ENCODE data around the gene EWSR1.
"Not testable (repeated sequence)": the region's sequence is repeated elsewhere in the genome, so short reads cannot be mapped to it uniquely, and the experiment has no call there.

Gene EWSR1

GRCh38 chr22:29267858-29268510, at the start of gene EWSR1, which contains the start of gene RHBDD3:
EWSR1 (plus strand) TSS chr22:29268268; CDS start chr22:29268337, 69 bp downstream.
RHBDD3 (minus strand) TSS chr22:29267981; CDS start chr22:29265626, 2,355 bp downstream.
- DNase-seq, result peak; percentile 97

GRCh38 chr22:29218758-29219408, 49.2 kb upstream of the EWSR1 start:
- DNase-seq, result no peak

- DNase-seq, result not testable (repeated sequence)
Observed at GRCh38 chr22:29219409-29219782, 48.7 kb upstream of the EWSR1 start.

GRCh38 chr22:29219881-29220670, 48.0 kb upstream of the EWSR1 start:
- no peak for DNase-seq

GRCh38 chr22:29224121-29224858, 43.8 kb upstream of the EWSR1 start:
- DNase-seq, result no peak

GRCh38 chr22:29224859-29225410, 43.1 kb upstream of the EWSR1 start:
- no peak for DNase-seq

- DNase-seq, result no peak
Observed at GRCh38 chr22:29225422-29226090, 42.5 kb upstream of the EWSR1 start.

GRCh38 chr22:29226351-29226981, 41.6 kb upstream of the EWSR1 start:
- DNase-seq, result no peak

- no peak for DNase-seq
Observed at GRCh38 chr22:29230972-29231875, 36.8 kb upstream of the EWSR1 start.

GRCh38 chr22:29231971-29232959, 35.8 kb upstream of the EWSR1 start:
- DNase-seq, result no peak

- no peak for DNase-seq
Observed at GRCh38 chr22:29233277-29233877, 34.7 kb upstream of the EWSR1 start.

GRCh38 chr22:29240481-29240880, 27.6 kb upstream of the EWSR1 start:
- not testable (repeated sequence) for DNase-seq

- no peak for DNase-seq
Observed at GRCh38 chr22:29243874-29244446, 24.1 kb upstream of the EWSR1 start.

GRCh38 chr22:29244785-29245625, 23.1 kb upstream of the EWSR1 start:
- DNase-seq, result no peak

GRCh38 chr22:29245626-29246385, 22.3 kb upstream of the EWSR1 start:
- peak; percentile 66 for DNase-seq

GRCh38 chr22:29247891-29248290, 20.2 kb upstream of the EWSR1 start:
- not testable (repeated sequence) for DNase-seq

- DNase-seq, result no peak
Observed at GRCh38 chr22:29251265-29251664, 16.8 kb upstream of the EWSR1 start.
